Liver (tissue), 9 donors: Measurements from ENCODE around the gene FRMPD1. TPM values are rescaled to one million over a fixed set of nuclear protein-coding genes. Genes with fewer than 3 reads are reported as not detected.
A peak's percentile ranks its signal among the peaks of the same experiment; 100 is the strongest.

Experiments
- DNase-seq: peaks from one replicate; pipeline ENCODE4 v3.0.0-alpha.2; 2017; ENCODE audit warnings: low spot score
- H3K27ac ChIP-seq, 2 donors: one replicate each; pipeline ENCODE4 v1.7.0; 2013; ENCODE audit warnings: inconsistent platforms in 2 of 2, low read length in 2 of 2, control low read depth in 1 of 2, low read depth in 1 of 2, mild to moderate bottlenecking in 1 of 2
- H3K27me3 ChIP-seq, 4 donors: one replicate each; pipeline versions ENCODE4 v1.6.1 to v1.7.0; 2013; ENCODE audit warnings: low read length in 3 of 4, inconsistent platforms in 1 of 4, mild to moderate bottlenecking in 1 of 4, moderate library complexity in 1 of 4; ENCODE audit not compliant: control insufficient read depth in 4 of 4, insufficient read depth in 4 of 4
- H3K36me3 ChIP-seq, 4 donors: one replicate each; pipeline versions ENCODE4 v1.6.1 to v1.7.0; 2013; ENCODE audit warnings: low read length in 3 of 4, mild to moderate bottlenecking in 3 of 4, low read depth in 1 of 4, moderate library complexity in 1 of 4; ENCODE audit not compliant: control insufficient read depth in 4 of 4, insufficient read depth in 3 of 4
- H3K4me1 ChIP-seq, 4 donors: one replicate each; pipeline versions ENCODE4 v1.6.1 to v1.7.0; 2013; ENCODE audit warnings: low read length in 3 of 4, mild to moderate bottlenecking in 3 of 4, moderate library complexity in 1 of 4; ENCODE audit not compliant: control insufficient read depth in 4 of 4, insufficient read depth in 4 of 4
- H3K4me3 ChIP-seq, 3 donors: one replicate each; pipeline versions ENCODE4 v1.6.1 to v1.7.0; 2013; ENCODE audit warnings: low read length in 3 of 3, control low read depth in 1 of 3, low read depth in 1 of 3, mild to moderate bottlenecking in 1 of 3
- H3K9ac ChIP-seq, 2 donors: one replicate each; pipeline ENCODE4 v1.7.0; 2013; ENCODE audit warnings: low read length in 2 of 2, mild to moderate bottlenecking in 2 of 2, moderate library complexity in 2 of 2, control low read depth in 1 of 2, low read depth in 1 of 2
- H3K9me3 ChIP-seq, 4 donors: one replicate each; pipeline versions ENCODE4 v1.6.1 to v1.7.0; 2013; ENCODE audit warnings: low read length in 3 of 4; ENCODE audit not compliant: control insufficient read depth in 4 of 4
- EGR1 ChIP-seq, 2 donors: IDR thresholded peaks; 2 replicates each; pipeline ENCODE4 v1.6.1; 2016 to 2018; ENCODE audit warnings: antibody characterized with exemption in 2 of 2, low read depth in 2 of 2
- FOXA1 ChIP-seq: IDR thresholded peaks from 2 replicates; pipeline ENCODE4 v1.6.1; 2016; ENCODE audit warnings: antibody characterized with exemption
- FOXA2 ChIP-seq: IDR thresholded peaks from 2 replicates; pipeline ENCODE4 v1.6.1; 2016; ENCODE audit warnings: antibody characterized with exemption
- GABPA ChIP-seq, 2 donors: IDR thresholded peaks in 1 of 2; conservative IDR thresholded peaks in 1 of 2; 2 replicates each; pipeline ENCODE4 v1.6.1; 2016; ENCODE audit warnings: antibody characterized with exemption in 2 of 2, mild to moderate bottlenecking in 1 of 2, moderate library complexity in 1 of 2
- HNF4A ChIP-seq, 2 donors: conservative IDR thresholded peaks; 2 replicates each; pipeline ENCODE4 v1.6.1; 2016; ENCODE audit warnings: antibody characterized with exemption in 2 of 2, mild to moderate bottlenecking in 2 of 2
- HNF4G ChIP-seq: IDR thresholded peaks from 2 replicates; pipeline ENCODE4 v1.6.1; 2016; ENCODE audit warnings: antibody characterized with exemption
- JUND ChIP-seq, 2 donors: IDR thresholded peaks; 2 replicates each; pipeline ENCODE4 v1.6.1; 2016; ENCODE audit warnings: antibody characterized with exemption in 2 of 2
- NR2F2 ChIP-seq: IDR thresholded peaks from 2 replicates; pipeline ENCODE4 v1.6.1; 2016; ENCODE audit warnings: antibody characterized with exemption
- RAD21 ChIP-seq, 2 donors: IDR thresholded peaks; 2 replicates each; pipeline ENCODE4 v1.6.1; 2016; ENCODE audit warnings: antibody characterized with exemption in 2 of 2, mild to moderate bottlenecking in 2 of 2
- RXRA ChIP-seq, 2 donors: IDR thresholded peaks; 2 replicates each; pipeline ENCODE4 v1.6.1; 2017 to 2018; ENCODE audit warnings: antibody characterized with exemption in 2 of 2, mild to moderate bottlenecking in 1 of 2
- SP1 ChIP-seq: IDR thresholded peaks from 2 replicates; pipeline ENCODE4 v1.6.1; 2018; ENCODE audit warnings: antibody characterized with exemption, mild to moderate bottlenecking
- TAF1 ChIP-seq: conservative IDR thresholded peaks from 2 replicates; pipeline ENCODE4 v1.6.1; 2016; ENCODE audit warnings: antibody characterized with exemption, mild to moderate bottlenecking
- YY1 ChIP-seq: IDR thresholded peaks from 2 replicates; pipeline ENCODE4 v1.6.1; 2016; ENCODE audit warnings: antibody characterized with exemption, mild to moderate bottlenecking
- WGBS: extraction: QIAGEN DNeasy Blood & Tissue Kit; methylation state at CpG from one replicate; pipeline ENCODE4 v1.1.7; 2013; 5-methylcytosine and 5-hydroxymethylcytosine counted together
- polyA plus RNA-seq, 2 donors: library from polyadenylated mRNA; stranded (reverse) in 1 of 2; unstranded in 1 of 2; fragments of 200-250 nt in 1 of 2; fragments of >200 nt in 1 of 2; fragmentation: Nextera tagmentation in 1 of 2; extraction: Ambion mirVana in 1 of 2; gene quantifications; one replicate each; pipeline versions ENCODE4 v1.2.1 to v1.2.3, GENCODE V29; 2013 to 2015
- total RNA-seq, 2 donors: library from RNA; depleted of rRNA; stranded (reverse); fragments of >200 nt; gene quantifications; one replicate each; pipeline ENCODE4 v1.2.3, GENCODE V29; 2014
- TF ChIP-seq, protein P1 (sequence below): fragments of 150-350 bp; IDR thresholded peaks from 2 replicates; pipeline ENCODE4 v1.5.1; 2017; ENCODE audit warnings: improper control_type of control experiment, low read depth, low read length; ENCODE audit not compliant: missing input control
- TF ChIP-seq, protein P2 (sequence below): IDR thresholded peaks from 2 replicates; pipeline ENCODE4 v1.6.1; 2016; ENCODE audit warnings: antibody characterized with exemption
- TF ChIP-seq, protein P3 (sequence below): IDR thresholded peaks from 2 replicates; pipeline ENCODE4 v1.6.1; 2016; ENCODE audit warnings: antibody characterized with exemption
- TF ChIP-seq, protein P4 (sequence below): IDR thresholded peaks from 2 replicates; pipeline ENCODE4 v1.6.1; 2016; ENCODE audit warnings: antibody characterized with exemption
- TF ChIP-seq, protein P5 (sequence below): IDR thresholded peaks from 2 replicates; pipeline ENCODE4 v1.6.1; 2016; ENCODE audit warnings: antibody characterized with exemption, mild to moderate bottlenecking
- donor health status: healthy.
- donor health status: healthy.
- donor health status: healthy.
- donor health status: healthy.
- donor health status: healthy.

FRMPD1 gene
- total and polyA plus RNA-seq, 4 donors: 0.06 to 1.8 (median 0.17) TPM

DNA sequence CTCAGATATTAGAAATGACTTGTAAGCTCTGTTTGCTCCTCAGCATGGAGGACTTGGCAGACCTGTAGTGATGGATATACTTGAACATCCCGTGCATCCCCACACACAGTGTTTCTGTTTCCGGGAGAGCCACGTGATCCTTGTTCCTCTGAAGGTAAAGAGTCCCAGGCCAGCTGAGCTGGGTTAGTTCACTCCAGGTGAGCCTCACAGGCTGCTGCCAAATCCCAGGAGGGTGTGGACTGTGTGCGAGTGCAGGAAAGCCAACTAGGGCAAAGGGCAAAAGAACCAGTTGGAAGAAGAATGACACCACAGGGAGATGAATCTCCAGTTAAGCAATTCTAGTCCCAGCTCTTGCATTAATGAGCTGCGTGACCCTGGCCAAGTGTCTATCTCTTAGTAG, 47.9 kb upstream of the FRMPD1 start:
- 24% methylated on average over 5 of the region's 5 CpGs for WGBS
- no peak overlapping the region for H3K9ac ChIP-seq
- H3K27ac ChIP-seq: peak overlapping the region; percentile 61 to 72
- peaks cover 0 to 11% (median 9%) of the 10 kb centered on the region in 4 donors for H3K4me1 ChIP-seq
- no peak for DNase-seq
- H3K4me3 ChIP-seq: no peak overlapping the region
- H3K9me3 ChIP-seq: no peaks in the 10 kb centered on the region
- no peaks in the 10 kb centered on the region for H3K36me3 ChIP-seq
- no peaks in the 10 kb centered on the region for H3K27me3 ChIP-seq
- TF ChIP-seq, protein P1, sequence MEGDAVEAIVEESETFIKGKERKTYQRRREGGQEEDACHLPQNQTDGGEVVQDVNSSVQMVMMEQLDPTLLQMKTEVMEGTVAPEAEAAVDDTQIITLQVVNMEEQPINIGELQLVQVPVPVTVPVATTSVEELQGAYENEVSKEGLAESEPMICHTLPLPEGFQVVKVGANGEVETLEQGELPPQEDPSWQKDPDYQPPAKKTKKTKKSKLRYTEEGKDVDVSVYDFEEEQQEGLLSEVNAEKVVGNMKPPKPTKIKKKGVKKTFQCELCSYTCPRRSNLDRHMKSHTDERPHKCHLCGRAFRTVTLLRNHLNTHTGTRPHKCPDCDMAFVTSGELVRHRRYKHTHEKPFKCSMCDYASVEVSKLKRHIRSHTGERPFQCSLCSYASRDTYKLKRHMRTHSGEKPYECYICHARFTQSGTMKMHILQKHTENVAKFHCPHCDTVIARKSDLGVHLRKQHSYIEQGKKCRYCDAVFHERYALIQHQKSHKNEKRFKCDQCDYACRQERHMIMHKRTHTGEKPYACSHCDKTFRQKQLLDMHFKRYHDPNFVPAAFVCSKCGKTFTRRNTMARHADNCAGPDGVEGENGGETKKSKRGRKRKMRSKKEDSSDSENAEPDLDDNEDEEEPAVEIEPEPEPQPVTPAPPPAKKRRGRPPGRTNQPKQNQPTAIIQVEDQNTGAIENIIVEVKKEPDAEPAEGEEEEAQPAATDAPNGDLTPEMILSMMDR: no peak
- TF ChIP-seq, protein P2, sequence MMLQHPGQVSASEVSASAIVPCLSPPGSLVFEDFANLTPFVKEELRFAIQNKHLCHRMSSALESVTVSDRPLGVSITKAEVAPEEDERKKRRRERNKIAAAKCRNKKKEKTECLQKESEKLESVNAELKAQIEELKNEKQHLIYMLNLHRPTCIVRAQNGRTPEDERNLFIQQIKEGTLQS: no peak
- TF ChIP-seq YY1 (peak; percentile 75), NR2F2 (no peak), HNF4A (conservative IDR thresholded peaks at IDR 0.05) (peak; percentile 87 to 89), JUND (IDR thresholded peaks at IDR 0.05) (peak; percentile 52 to 85), GABPA (IDR thresholded peaks at IDR 0.05 in 1 of 2, conservative IDR thresholded peaks at IDR 0.05 in 1 of 2) (peak; percentile 43 to 80), FOXA2 (peak; percentile 33), TAF1 (no peak), HNF4G (peak; percentile 72), FOXA1 (peak; percentile 60), RXRA (IDR thresholded peaks at IDR 0.05) (peak; percentile 100), RAD21 (IDR thresholded peaks at IDR 0.05) (peak; percentile 48 to 51), SP1 (peak; percentile 98), EGR1 (IDR thresholded peaks at IDR 0.05; ENCODE audit: low read depth in 2 of 2) (peak; percentile 14 to 84)
- TF ChIP-seq, protein P3, sequence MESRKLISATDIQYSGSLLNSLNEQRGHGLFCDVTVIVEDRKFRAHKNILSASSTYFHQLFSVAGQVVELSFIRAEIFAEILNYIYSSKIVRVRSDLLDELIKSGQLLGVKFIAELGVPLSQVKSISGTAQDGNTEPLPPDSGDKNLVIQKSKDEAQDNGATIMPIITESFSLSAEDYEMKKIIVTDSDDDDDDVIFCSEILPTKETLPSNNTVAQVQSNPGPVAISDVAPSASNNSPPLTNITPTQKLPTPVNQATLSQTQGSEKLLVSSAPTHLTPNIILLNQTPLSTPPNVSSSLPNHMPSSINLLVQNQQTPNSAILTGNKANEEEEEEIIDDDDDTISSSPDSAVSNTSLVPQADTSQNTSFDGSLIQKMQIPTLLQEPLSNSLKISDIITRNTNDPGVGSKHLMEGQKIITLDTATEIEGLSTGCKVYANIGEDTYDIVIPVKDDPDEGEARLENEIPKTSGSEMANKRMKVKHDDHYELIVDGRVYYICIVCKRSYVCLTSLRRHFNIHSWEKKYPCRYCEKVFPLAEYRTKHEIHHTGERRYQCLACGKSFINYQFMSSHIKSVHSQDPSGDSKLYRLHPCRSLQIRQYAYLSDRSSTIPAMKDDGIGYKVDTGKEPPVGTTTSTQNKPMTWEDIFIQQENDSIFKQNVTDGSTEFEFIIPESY: peak; percentile 79
- TF ChIP-seq, protein P4, sequence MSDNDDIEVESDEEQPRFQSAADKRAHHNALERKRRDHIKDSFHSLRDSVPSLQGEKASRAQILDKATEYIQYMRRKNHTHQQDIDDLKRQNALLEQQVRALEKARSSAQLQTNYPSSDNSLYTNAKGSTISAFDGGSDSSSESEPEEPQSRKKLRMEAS: peak; percentile 89
- TF ChIP-seq, protein P5, sequence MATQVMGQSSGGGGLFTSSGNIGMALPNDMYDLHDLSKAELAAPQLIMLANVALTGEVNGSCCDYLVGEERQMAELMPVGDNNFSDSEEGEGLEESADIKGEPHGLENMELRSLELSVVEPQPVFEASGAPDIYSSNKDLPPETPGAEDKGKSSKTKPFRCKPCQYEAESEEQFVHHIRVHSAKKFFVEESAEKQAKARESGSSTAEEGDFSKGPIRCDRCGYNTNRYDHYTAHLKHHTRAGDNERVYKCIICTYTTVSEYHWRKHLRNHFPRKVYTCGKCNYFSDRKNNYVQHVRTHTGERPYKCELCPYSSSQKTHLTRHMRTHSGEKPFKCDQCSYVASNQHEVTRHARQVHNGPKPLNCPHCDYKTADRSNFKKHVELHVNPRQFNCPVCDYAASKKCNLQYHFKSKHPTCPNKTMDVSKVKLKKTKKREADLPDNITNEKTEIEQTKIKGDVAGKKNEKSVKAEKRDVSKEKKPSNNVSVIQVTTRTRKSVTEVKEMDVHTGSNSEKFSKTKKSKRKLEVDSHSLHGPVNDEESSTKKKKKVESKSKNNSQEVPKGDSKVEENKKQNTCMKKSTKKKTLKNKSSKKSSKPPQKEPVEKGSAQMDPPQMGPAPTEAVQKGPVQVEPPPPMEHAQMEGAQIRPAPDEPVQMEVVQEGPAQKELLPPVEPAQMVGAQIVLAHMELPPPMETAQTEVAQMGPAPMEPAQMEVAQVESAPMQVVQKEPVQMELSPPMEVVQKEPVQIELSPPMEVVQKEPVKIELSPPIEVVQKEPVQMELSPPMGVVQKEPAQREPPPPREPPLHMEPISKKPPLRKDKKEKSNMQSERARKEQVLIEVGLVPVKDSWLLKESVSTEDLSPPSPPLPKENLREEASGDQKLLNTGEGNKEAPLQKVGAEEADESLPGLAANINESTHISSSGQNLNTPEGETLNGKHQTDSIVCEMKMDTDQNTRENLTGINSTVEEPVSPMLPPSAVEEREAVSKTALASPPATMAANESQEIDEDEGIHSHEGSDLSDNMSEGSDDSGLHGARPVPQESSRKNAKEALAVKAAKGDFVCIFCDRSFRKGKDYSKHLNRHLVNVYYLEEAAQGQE: peak; percentile 58
